ENCODE data around the gene IRAK2. TPM values are rescaled to one million over a fixed set of nuclear protein-coding genes. Genes with fewer than 3 reads are reported as not detected.
A peak's percentile ranks its signal among the peaks of the same experiment; 100 is the strongest.

Gene IRAK2
- total and polyA plus RNA-seq, 2 donors (not counting 3 experiments of a cell fraction or from before 2014, with no cell fraction given): 7.9 to 10.0 TPM

- no TSS peak for BruUV-seq (replicated peaks)
- POLR2A ChIA-PET: no interaction called here
Observed at GRCh38 chr3:10116928-10117327, 47.8 kb upstream of the IRAK2 start.

More at GRCh38 chr3:10116928-10117327, 47.8 kb upstream of the IRAK2 start:
- H3K79me2 ChIP-seq (ENCODE audit: control insufficient read depth, insufficient read depth, low read length): peaks cover 56% of the 10 kb centered on the region
- no peaks in the 10 kb centered on the region for H3K27me3 ChIP-seq (ENCODE audit: control insufficient read depth in 2 of 2, insufficient read depth in 2 of 2, low read length in 2 of 2)
- no peak overlapping the region for H3K4me3 ChIP-seq (replicated peaks in 1 of 3; ENCODE audit: insufficient read depth in 1 of 3, low read depth in 1 of 3, low read length in 3 of 3)
- H3K9ac ChIP-seq (replicated peaks; ENCODE audit: extremely low read depth, insufficient read depth, low read length): peak overlapping the region; percentile 90
- peaks cover 3% of the 10 kb centered on the region for H4K20me1 ChIP-seq (replicated peaks; ENCODE audit: control insufficient read depth, extremely low read depth, insufficient read depth, low read length)
- H3K9me3 ChIP-seq (replicated peaks; ENCODE audit: control insufficient read depth, insufficient read depth, low read length): no peaks in the 10 kb centered on the region
- peaks cover 3% of the 10 kb centered on the region in 2 experiments for H3K36me3 ChIP-seq (ENCODE audit: control insufficient read depth in 2 of 2, extremely low read depth in 1 of 2, insufficient read depth in 2 of 2, low read length in 2 of 2)
- H3K4me2 ChIP-seq (ENCODE audit: insufficient read depth, low read length): peak overlapping the region; percentile 74
- no peak for DNase-seq (ENCODE audit: low read depth, low spot score)
- no peak overlapping the region for H2AFZ ChIP-seq (ENCODE audit: low read depth, low read length)
- H3K4me1 ChIP-seq (ENCODE audit: control insufficient read depth, extremely low read depth, insufficient read depth, low read length): peaks cover 9% of the 10 kb centered on the region
- H3K27ac ChIP-seq (ENCODE audit: insufficient read depth, low read depth, low read length): no peak overlapping the region
- H3K9me1 ChIP-seq (replicated peaks; ENCODE audit: control insufficient read depth, extremely low read depth, insufficient read depth, low read length): no peaks in the 10 kb centered on the region
- TF ChIP-seq EZH2 (IDR thresholded peaks at IDR 0.05; ENCODE audit: borderline replicate concordance, low read depth, low read length, severe bottlenecking) (no peak), POLR2A (IDR thresholded peaks at IDR 0.05; ENCODE audit: low read depth, low read length) (no peak), MYC (IDR thresholded peaks at IDR 0.05; ENCODE audit: low read depth, low read length) (no peak), JUN (IDR thresholded peaks at IDR 0.05; ENCODE audit: borderline replicate concordance, insufficient read depth, insufficient read length, low read depth) (no peak), GATA2 (IDR thresholded peaks at IDR 0.05; ENCODE audit: insufficient read depth, insufficient read length, low read depth, low read length) (no peak), POLR2AphosphoS5 (IDR thresholded peaks at IDR 0.05; ENCODE audit: insufficient read depth, low read depth, low read length) (no peak), FOS (IDR thresholded peaks at IDR 0.05; ENCODE audit: borderline replicate concordance, insufficient read depth, low read length) (no peak)
- TF ChIP-seq, protein P1, sequence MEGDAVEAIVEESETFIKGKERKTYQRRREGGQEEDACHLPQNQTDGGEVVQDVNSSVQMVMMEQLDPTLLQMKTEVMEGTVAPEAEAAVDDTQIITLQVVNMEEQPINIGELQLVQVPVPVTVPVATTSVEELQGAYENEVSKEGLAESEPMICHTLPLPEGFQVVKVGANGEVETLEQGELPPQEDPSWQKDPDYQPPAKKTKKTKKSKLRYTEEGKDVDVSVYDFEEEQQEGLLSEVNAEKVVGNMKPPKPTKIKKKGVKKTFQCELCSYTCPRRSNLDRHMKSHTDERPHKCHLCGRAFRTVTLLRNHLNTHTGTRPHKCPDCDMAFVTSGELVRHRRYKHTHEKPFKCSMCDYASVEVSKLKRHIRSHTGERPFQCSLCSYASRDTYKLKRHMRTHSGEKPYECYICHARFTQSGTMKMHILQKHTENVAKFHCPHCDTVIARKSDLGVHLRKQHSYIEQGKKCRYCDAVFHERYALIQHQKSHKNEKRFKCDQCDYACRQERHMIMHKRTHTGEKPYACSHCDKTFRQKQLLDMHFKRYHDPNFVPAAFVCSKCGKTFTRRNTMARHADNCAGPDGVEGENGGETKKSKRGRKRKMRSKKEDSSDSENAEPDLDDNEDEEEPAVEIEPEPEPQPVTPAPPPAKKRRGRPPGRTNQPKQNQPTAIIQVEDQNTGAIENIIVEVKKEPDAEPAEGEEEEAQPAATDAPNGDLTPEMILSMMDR (IDR thresholded peaks at IDR 0.05; ENCODE audit: extremely low read depth in 1 of 2, insufficient read depth in 1 of 2, low read depth in 1 of 2, low read length in 2 of 2): no peak
- TF ChIP-seq, protein P2, sequence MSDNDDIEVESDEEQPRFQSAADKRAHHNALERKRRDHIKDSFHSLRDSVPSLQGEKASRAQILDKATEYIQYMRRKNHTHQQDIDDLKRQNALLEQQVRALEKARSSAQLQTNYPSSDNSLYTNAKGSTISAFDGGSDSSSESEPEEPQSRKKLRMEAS (IDR thresholded peaks at IDR 0.05; ENCODE audit: insufficient read depth, insufficient read length): no peak
- CTCF ChIA-PET: interaction anchor here (0.6 to 2.0 kb wide), 3 partner anchors 11 to 25 kb away, joined by 4 to 5 read pairs (median 5); partner anchors contain the start of gene VHL
- no peak for FAIRE-seq
- intact Hi-C loops (cut with micrococcal nuclease) (loop anchor here (2.0 to 10.0 kb wide), 2 partner anchors 48 to 132 kb away; partner anchors contain the start of genes EMC3 and IRAK2), dilution Hi-C loops (cut with MboI; ENCODE audit: extremely low pct_ligation_motif_present, low sequenced_read_pairs) (no loop called here)
